Measurements from ENCODE around the gene SUMO4. TPM values are rescaled to one million over a fixed set of nuclear protein-coding genes. Genes with fewer than 3 reads are reported as not detected.

Gene SUMO4
- total RNA-seq, 1 donor from 2014 or later = 3.6 TPM

GRCh38 chr6:149410557-149410956, 10.5 kb downstream of the SUMO4 start:
- H3K27me3 Mint-ChIP-seq = no peaks in the 10 kb centered on the region
- peaks cover 7% of the 10 kb centered on the region for H3K9me3 Mint-ChIP-seq (ENCODE audit: low read depth)
- H3K36me3 Mint-ChIP-seq (ENCODE audit: insufficient read depth) = peaks cover 23% of the 10 kb centered on the region
- no peak overlapping the region for H3K4me3 Mint-ChIP-seq (ENCODE audit: low read depth)
- TF ChIP-seq, protein P1, sequence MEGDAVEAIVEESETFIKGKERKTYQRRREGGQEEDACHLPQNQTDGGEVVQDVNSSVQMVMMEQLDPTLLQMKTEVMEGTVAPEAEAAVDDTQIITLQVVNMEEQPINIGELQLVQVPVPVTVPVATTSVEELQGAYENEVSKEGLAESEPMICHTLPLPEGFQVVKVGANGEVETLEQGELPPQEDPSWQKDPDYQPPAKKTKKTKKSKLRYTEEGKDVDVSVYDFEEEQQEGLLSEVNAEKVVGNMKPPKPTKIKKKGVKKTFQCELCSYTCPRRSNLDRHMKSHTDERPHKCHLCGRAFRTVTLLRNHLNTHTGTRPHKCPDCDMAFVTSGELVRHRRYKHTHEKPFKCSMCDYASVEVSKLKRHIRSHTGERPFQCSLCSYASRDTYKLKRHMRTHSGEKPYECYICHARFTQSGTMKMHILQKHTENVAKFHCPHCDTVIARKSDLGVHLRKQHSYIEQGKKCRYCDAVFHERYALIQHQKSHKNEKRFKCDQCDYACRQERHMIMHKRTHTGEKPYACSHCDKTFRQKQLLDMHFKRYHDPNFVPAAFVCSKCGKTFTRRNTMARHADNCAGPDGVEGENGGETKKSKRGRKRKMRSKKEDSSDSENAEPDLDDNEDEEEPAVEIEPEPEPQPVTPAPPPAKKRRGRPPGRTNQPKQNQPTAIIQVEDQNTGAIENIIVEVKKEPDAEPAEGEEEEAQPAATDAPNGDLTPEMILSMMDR (IDR thresholded peaks at IDR 0.05; ENCODE audit: unreplicated experiment) = no peak
- no peak for DNase-seq (ENCODE audit: low spot score, unreplicated experiment)
- no peak overlapping the region for H3K27ac Mint-ChIP-seq
- H3K4me1 Mint-ChIP-seq (ENCODE audit: low read depth) = peaks cover 1% of the 10 kb centered on the region

- Mint-ChIP-seq H3K4me1 (ENCODE audit: low read depth) (peaks cover 1% of the 10 kb centered on the region), H3K27ac (no peak overlapping the region), H3K27me3 (no peaks in the 10 kb centered on the region), H3K36me3 (ENCODE audit: insufficient read depth) (peaks cover 26% of the 10 kb centered on the region), H3K9me3 (ENCODE audit: low read depth) (peaks cover 19% of the 10 kb centered on the region), H3K4me3 (ENCODE audit: low read depth) (no peak overlapping the region)
- TF ChIP-seq, protein P1 (IDR thresholded peaks at IDR 0.05; ENCODE audit: unreplicated experiment) = no peak
- no peak for DNase-seq (ENCODE audit: low spot score, unreplicated experiment)
Observed at GRCh38 chr6:149414009-149414408, 13.9 kb downstream of the SUMO4 start.

DNA sequence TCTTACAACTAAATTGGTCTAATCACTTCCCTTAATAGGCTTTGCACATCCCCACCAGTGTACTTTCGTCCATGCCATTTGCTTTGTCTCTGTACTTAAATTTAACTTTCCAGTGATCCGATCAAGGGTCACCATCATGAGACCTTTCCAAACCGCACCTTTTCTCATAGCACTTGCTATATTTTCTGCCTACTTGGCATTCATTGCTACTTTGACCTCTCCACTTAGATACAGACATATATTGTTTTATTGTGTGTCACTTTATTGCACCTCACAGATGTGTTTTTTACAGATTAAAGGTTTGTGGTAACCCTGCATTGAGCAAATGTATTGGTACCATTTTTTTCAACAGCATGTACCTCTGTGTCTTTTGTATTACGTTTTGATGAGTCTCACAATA, 14.8 kb downstream of the SUMO4 start:
- Mint-ChIP-seq H3K4me1 (ENCODE audit: low read depth) (peaks cover 1% of the 10 kb centered on the region), H3K27ac (no peak overlapping the region), H3K36me3 (ENCODE audit: insufficient read depth) (peaks cover 26% of the 10 kb centered on the region), H3K27me3 (no peaks in the 10 kb centered on the region), H3K9me3 (ENCODE audit: low read depth) (peaks cover 19% of the 10 kb centered on the region), H3K4me3 (ENCODE audit: low read depth) (no peak overlapping the region)
- no peak for DNase-seq (ENCODE audit: low spot score, unreplicated experiment)
- TF ChIP-seq, protein P1 (IDR thresholded peaks at IDR 0.05; ENCODE audit: unreplicated experiment) = no peak

DNA sequence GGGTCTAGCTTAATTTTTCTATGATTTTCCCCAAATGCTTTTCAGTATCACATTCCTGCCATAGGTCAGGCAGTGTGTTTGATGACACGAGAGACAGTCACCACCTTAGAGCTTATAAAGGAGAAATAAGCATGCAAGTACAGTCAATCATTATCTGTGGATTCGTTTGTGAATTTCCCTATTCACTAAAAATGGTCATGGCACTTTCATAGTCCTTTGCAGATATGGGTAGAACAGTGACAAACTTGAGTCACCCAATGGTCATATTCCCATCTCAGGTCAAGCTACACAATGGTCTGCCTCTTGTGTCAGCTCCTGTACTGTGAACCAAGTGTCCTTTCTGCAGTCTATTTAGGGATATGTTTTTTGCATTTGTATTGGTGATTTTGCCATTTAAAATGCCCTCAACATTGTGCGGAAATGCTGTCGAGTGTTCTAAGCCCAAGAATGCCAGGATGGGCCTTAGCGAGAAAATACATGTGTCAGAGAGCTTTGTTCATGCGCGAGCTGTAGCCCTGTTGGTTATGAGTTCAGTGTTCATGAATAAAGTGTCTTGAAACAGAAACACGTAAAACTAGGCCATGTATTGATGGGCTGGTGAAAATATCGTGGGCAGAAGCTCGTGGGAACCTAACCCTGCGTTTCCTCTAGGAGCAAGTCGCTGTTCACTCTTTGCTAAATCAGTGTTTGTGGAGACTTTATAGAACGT, 19.8 kb downstream of the SUMO4 start:
- Mint-ChIP-seq H3K27ac (no peak overlapping the region), H3K4me1 (ENCODE audit: low read depth) (peaks cover 5% of the 10 kb centered on the region), H3K36me3 (ENCODE audit: insufficient read depth) (peaks cover 12% of the 10 kb centered on the region), H3K9me3 (ENCODE audit: low read depth) (peaks cover 16% of the 10 kb centered on the region), H3K4me3 (ENCODE audit: low read depth) (no peak overlapping the region), H3K27me3 (peaks cover 9% of the 10 kb centered on the region)
- no peak for DNase-seq (ENCODE audit: low spot score, unreplicated experiment)
- TF ChIP-seq, protein P1 (IDR thresholded peaks at IDR 0.05; ENCODE audit: unreplicated experiment) = no peak

- Mint-ChIP-seq H3K36me3 (ENCODE audit: insufficient read depth) (peaks cover 4% of the 10 kb centered on the region), H3K4me1 (ENCODE audit: low read depth) (peaks cover 5% of the 10 kb centered on the region), H3K27ac (no peak overlapping the region), H3K27me3 (peaks cover 16% of the 10 kb centered on the region), H3K9me3 (ENCODE audit: low read depth) (peaks cover 7% of the 10 kb centered on the region), H3K4me3 (ENCODE audit: low read depth) (no peak overlapping the region)
- DNase-seq (ENCODE audit: low spot score, unreplicated experiment) = no peak
- TF ChIP-seq, protein P1 (IDR thresholded peaks at IDR 0.05; ENCODE audit: unreplicated experiment) = no peak
Observed at GRCh38 chr6:149421132-149421531, 21.1 kb downstream of the SUMO4 start.

Data from progenitor cell of endocrine pancreas (in vitro differentiated cells).